COLO668 (cell line): ENCODE measurements around the gene RNF39.
"Not testable (repeated sequence)": the region's sequence is repeated elsewhere in the genome, so short reads cannot be mapped to it uniquely, and the experiment has no call there.

ENCODE experiments used
- DNase-seq: peaks from one replicate; lab custom pipeline; 2025; ENCODE audit not compliant: unreplicated experiment; lab: John Stamatoyannopoulos, UW

The RNF39 gene

GRCh38 chr6:30062471-30063178 is 12.9 kb downstream of the RNF39 start:
- no peak for DNase-seq

- peak; percentile 12 for DNase-seq
Observed at GRCh38 chr6:30061858-30062458, 13.6 kb downstream of the RNF39 start.

- peak; percentile 90 for DNase-seq
Observed at GRCh38 chr6:30061092-30061857, 14.3 kb downstream of the RNF39 start, which contains the start of gene POLR1H. POLR1H (plus strand) TSS chr6:30061265; CDS start chr6:30061525, 260 bp downstream.

GRCh38 chr6:30060606-30061091 is 14.9 kb downstream of the RNF39 start:
- DNase-seq, result peak; percentile 16

GRCh38 chr6:30055513-30055912 is 20.1 kb downstream of the RNF39 start:
- no peak for DNase-seq

GRCh38 chr6:30053682-30054081 is 21.9 kb downstream of the RNF39 start:
- no peak for DNase-seq

- DNase-seq, result no peak
Observed at GRCh38 chr6:30047220-30047619, 28.3 kb downstream of the RNF39 start.

GRCh38 chr6:30044630-30045029 is 30.9 kb downstream of the RNF39 start:
- no peak for DNase-seq

GRCh38 chr6:30043744-30044143 is 31.8 kb downstream of the RNF39 start:
- DNase-seq, result no peak

GRCh38 chr6:30042914-30043313 is 32.7 kb downstream of the RNF39 start:
- DNase-seq, result no peak

GRCh38 chr6:30042476-30042875 is 33.1 kb downstream of the RNF39 start:
- DNase-seq, result no peak

- no peak for DNase-seq
Observed at GRCh38 chr6:30041821-30042220, 33.7 kb downstream of the RNF39 start.

- DNase-seq, result no peak
Observed at GRCh38 chr6:30041221-30041620, 34.3 kb downstream of the RNF39 start.

- DNase-seq, result no peak
Observed at GRCh38 chr6:30037182-30037788, 38.3 kb downstream of the RNF39 start.

GRCh38 chr6:30035784-30036183 is 39.8 kb downstream of the RNF39 start:
- no peak for DNase-seq

- DNase-seq, result not testable (repeated sequence)
Observed at GRCh38 chr6:30033440-30033839, 42.1 kb downstream of the RNF39 start.

- no peak for DNase-seq
Observed at GRCh38 chr6:30031381-30031780, 44.2 kb downstream of the RNF39 start.

GRCh38 chr6:30029588-30029987 is 46.0 kb downstream of the RNF39 start:
- no peak for DNase-seq

GRCh38 chr6:30025186-30025585 is 50.4 kb downstream of the RNF39 start:
- no peak for DNase-seq

GRCh38 chr6:30022712-30023111 is 52.9 kb downstream of the RNF39 start:
- not testable (repeated sequence) for DNase-seq

- DNase-seq, result no peak
Observed at GRCh38 chr6:30022189-30022588, 53.4 kb downstream of the RNF39 start.
